ENCODE measurements around the gene FLRT3. TPM values are rescaled to one million over a fixed set of nuclear protein-coding genes. Genes with fewer than 3 reads are reported as not detected.

Gene FLRT3
- total and polyA plus RNA-seq, 4 donors: 2.7 to 29.7 (median 6.6) TPM

DNA sequence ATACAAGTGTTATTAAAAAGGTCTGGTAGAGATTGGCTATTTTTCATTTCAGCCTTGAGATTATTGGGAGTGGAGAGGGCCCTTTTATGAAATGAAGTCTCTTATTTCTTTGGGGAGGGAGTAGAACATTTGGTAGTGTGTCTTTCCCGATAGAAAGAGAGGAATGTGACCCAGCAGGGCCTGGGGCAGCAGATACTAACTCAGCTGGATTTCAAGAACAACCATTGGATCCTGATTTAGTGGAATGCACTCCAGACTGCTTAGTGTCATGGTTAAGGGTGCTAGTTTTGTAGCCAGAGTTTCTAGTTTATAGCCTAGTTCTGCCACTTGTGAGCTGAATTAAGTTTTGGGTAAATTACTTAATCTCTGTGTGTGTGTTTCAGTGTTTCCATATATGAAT, 18.4 kb upstream of the FLRT3 start:
- Histone ChIP-seq H3K4me3 (ENCODE audit: low read depth in 1 of 3, low read length in 3 of 3) (no peak overlapping the region), H3K9me3 (ENCODE audit: control insufficient read depth in 4 of 4, low read length in 3 of 4) (no peaks in the 10 kb centered on the region), H3K36me3 (ENCODE audit: control insufficient read depth in 4 of 4, insufficient read depth in 3 of 4, low read depth in 1 of 4, low read length in 3 of 4) (no peaks in the 10 kb centered on the region), H3K27ac (ENCODE audit: low read depth in 1 of 2, low read length in 2 of 2) (no peak overlapping the region), H3K4me1 (ENCODE audit: control insufficient read depth in 4 of 4, insufficient read depth in 4 of 4, low read length in 3 of 4) (peaks cover 0 to 10% (median 4%) of the 10 kb centered on the region in 4 donors), H3K27me3 (ENCODE audit: control insufficient read depth in 4 of 4, insufficient read depth in 4 of 4, low read length in 3 of 4) (no peaks in the 10 kb centered on the region), H3K9ac (ENCODE audit: low read depth in 1 of 2, low read length in 2 of 2) (no peak overlapping the region)
- 80% methylated on average over 1 of the region's 1 CpG for WGBS
- TF ChIP-seq EGR1 (IDR thresholded peaks at IDR 0.05; ENCODE audit: low read depth in 2 of 2) (no peak), YY1 (IDR thresholded peaks at IDR 0.05) (no peak), RXRA (IDR thresholded peaks at IDR 0.05) (no peak), FOXA2 (IDR thresholded peaks at IDR 0.05) (no peak), TAF1 (conservative IDR thresholded peaks at IDR 0.05) (no peak), HNF4A (conservative IDR thresholded peaks at IDR 0.05) (no peak), SP1 (IDR thresholded peaks at IDR 0.05) (no peak), GABPA (IDR thresholded peaks at IDR 0.05 in 1 of 2, conservative IDR thresholded peaks at IDR 0.05 in 1 of 2) (no peak), NR2F2 (IDR thresholded peaks at IDR 0.05) (no peak), JUND (IDR thresholded peaks at IDR 0.05) (no peak)
- TF ChIP-seq, protein P1, sequence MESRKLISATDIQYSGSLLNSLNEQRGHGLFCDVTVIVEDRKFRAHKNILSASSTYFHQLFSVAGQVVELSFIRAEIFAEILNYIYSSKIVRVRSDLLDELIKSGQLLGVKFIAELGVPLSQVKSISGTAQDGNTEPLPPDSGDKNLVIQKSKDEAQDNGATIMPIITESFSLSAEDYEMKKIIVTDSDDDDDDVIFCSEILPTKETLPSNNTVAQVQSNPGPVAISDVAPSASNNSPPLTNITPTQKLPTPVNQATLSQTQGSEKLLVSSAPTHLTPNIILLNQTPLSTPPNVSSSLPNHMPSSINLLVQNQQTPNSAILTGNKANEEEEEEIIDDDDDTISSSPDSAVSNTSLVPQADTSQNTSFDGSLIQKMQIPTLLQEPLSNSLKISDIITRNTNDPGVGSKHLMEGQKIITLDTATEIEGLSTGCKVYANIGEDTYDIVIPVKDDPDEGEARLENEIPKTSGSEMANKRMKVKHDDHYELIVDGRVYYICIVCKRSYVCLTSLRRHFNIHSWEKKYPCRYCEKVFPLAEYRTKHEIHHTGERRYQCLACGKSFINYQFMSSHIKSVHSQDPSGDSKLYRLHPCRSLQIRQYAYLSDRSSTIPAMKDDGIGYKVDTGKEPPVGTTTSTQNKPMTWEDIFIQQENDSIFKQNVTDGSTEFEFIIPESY (IDR thresholded peaks at IDR 0.05): no peak
- TF ChIP-seq, protein P2, sequence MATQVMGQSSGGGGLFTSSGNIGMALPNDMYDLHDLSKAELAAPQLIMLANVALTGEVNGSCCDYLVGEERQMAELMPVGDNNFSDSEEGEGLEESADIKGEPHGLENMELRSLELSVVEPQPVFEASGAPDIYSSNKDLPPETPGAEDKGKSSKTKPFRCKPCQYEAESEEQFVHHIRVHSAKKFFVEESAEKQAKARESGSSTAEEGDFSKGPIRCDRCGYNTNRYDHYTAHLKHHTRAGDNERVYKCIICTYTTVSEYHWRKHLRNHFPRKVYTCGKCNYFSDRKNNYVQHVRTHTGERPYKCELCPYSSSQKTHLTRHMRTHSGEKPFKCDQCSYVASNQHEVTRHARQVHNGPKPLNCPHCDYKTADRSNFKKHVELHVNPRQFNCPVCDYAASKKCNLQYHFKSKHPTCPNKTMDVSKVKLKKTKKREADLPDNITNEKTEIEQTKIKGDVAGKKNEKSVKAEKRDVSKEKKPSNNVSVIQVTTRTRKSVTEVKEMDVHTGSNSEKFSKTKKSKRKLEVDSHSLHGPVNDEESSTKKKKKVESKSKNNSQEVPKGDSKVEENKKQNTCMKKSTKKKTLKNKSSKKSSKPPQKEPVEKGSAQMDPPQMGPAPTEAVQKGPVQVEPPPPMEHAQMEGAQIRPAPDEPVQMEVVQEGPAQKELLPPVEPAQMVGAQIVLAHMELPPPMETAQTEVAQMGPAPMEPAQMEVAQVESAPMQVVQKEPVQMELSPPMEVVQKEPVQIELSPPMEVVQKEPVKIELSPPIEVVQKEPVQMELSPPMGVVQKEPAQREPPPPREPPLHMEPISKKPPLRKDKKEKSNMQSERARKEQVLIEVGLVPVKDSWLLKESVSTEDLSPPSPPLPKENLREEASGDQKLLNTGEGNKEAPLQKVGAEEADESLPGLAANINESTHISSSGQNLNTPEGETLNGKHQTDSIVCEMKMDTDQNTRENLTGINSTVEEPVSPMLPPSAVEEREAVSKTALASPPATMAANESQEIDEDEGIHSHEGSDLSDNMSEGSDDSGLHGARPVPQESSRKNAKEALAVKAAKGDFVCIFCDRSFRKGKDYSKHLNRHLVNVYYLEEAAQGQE (IDR thresholded peaks at IDR 0.05): no peak
- TF ChIP-seq, protein P3, sequence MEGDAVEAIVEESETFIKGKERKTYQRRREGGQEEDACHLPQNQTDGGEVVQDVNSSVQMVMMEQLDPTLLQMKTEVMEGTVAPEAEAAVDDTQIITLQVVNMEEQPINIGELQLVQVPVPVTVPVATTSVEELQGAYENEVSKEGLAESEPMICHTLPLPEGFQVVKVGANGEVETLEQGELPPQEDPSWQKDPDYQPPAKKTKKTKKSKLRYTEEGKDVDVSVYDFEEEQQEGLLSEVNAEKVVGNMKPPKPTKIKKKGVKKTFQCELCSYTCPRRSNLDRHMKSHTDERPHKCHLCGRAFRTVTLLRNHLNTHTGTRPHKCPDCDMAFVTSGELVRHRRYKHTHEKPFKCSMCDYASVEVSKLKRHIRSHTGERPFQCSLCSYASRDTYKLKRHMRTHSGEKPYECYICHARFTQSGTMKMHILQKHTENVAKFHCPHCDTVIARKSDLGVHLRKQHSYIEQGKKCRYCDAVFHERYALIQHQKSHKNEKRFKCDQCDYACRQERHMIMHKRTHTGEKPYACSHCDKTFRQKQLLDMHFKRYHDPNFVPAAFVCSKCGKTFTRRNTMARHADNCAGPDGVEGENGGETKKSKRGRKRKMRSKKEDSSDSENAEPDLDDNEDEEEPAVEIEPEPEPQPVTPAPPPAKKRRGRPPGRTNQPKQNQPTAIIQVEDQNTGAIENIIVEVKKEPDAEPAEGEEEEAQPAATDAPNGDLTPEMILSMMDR (IDR thresholded peaks at IDR 0.05; ENCODE audit: low read depth, low read length, missing input control): no peak
- TF ChIP-seq, protein P4, sequence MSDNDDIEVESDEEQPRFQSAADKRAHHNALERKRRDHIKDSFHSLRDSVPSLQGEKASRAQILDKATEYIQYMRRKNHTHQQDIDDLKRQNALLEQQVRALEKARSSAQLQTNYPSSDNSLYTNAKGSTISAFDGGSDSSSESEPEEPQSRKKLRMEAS (IDR thresholded peaks at IDR 0.05): no peak
- TF ChIP-seq, protein P5, sequence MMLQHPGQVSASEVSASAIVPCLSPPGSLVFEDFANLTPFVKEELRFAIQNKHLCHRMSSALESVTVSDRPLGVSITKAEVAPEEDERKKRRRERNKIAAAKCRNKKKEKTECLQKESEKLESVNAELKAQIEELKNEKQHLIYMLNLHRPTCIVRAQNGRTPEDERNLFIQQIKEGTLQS (IDR thresholded peaks at IDR 0.05): no peak
- DNase-seq (ENCODE audit: low spot score): no peak

DNA sequence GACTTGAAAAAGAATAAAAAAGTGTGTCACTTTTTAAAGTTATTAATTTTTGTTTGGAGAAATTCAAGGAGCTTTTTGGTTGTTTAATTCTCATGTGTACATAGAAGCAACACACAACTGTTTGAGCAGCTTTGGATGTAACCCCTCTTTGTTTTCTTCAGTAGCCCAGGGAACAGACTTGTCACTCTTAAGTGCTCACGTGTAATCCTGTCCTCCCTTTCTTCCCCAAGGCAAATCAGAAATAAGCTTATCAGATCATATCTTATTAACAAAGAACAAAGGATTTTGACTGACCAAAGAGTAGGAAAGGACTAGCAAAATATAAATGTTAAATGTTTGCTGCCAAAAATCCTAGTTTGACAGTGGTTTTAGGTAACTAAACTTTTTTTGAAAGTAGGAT, 7.3 kb upstream of the FLRT3 start:
- Histone ChIP-seq H3K9ac (ENCODE audit: low read depth in 1 of 2, low read length in 2 of 2) (no peak overlapping the region), H3K36me3 (ENCODE audit: control insufficient read depth in 4 of 4, insufficient read depth in 3 of 4, low read depth in 1 of 4, low read length in 3 of 4) (no peaks in the 10 kb centered on the region), H3K9me3 (ENCODE audit: control insufficient read depth in 4 of 4, low read length in 3 of 4) (no peaks in the 10 kb centered on the region), H3K27me3 (ENCODE audit: control insufficient read depth in 4 of 4, insufficient read depth in 4 of 4, low read length in 3 of 4) (no peaks in the 10 kb centered on the region), H3K27ac (ENCODE audit: low read depth in 1 of 2, low read length in 2 of 2) (no peak overlapping the region), H3K4me1 (ENCODE audit: control insufficient read depth in 4 of 4, insufficient read depth in 4 of 4, low read length in 3 of 4) (peaks cover 3 to 19% (median 14%) of the 10 kb centered on the region in 4 donors), H3K4me3 (ENCODE audit: low read depth in 1 of 3, low read length in 3 of 3) (no peak overlapping the region)
- DNase-seq (ENCODE audit: low spot score): no peak
- WGBS: 33% methylated on average over 1 of the region's 1 CpG
- TF ChIP-seq FOXA1 (IDR thresholded peaks at IDR 0.05) (no peak), HNF4G (IDR thresholded peaks at IDR 0.05) (no peak), FOXA2 (IDR thresholded peaks at IDR 0.05) (no peak), RXRA (IDR thresholded peaks at IDR 0.05) (no peak), YY1 (IDR thresholded peaks at IDR 0.05) (no peak), HNF4A (conservative IDR thresholded peaks at IDR 0.05) (no peak), TAF1 (conservative IDR thresholded peaks at IDR 0.05) (no peak), RAD21 (IDR thresholded peaks at IDR 0.05) (no peak)
- TF ChIP-seq, protein P2 (IDR thresholded peaks at IDR 0.05): no peak
- TF ChIP-seq, protein P4 (IDR thresholded peaks at IDR 0.05): no peak
- TF ChIP-seq, protein P1 (IDR thresholded peaks at IDR 0.05): no peak

Measured in liver (tissue), 9 donors.